Uterine smooth muscle cell (primary cell): ENCODE results near the gene LAGE3. TPM values are rescaled to one million over a fixed set of nuclear protein-coding genes. Genes with fewer than 3 reads are reported as not detected.

Experiments used
- total RNA-seq: library from RNA; depleted of rRNA; stranded (reverse); fragments of >200 nt; gene quantifications from 2 replicates; pipeline ENCODE4 v1.2.3, GENCODE V29; 2014

LAGE3 gene
- total RNA-seq = 11.4 and 25.7 TPM in 2 replicates

GRCh38 chrX:154478728-154479622, at the start of gene LAGE3:
TSS of gene LAGE3 (minus strand) at chrX:154479281. CDS start at chrX:154478915, 366 bp downstream.

GRCh38 chrX:154515966-154516655, 37.0 kb upstream of the LAGE3 start, which contains the start of gene FAM3A:
TSS of gene FAM3A (minus strand) at chrX:154516232. CDS start at chrX:154515772, 460 bp downstream.

GRCh38 chrX:154490414-154491083, 11.5 kb upstream of the LAGE3 start, which contains the start of gene SLC10A3:
TSS of gene SLC10A3 (minus strand) at chrX:154490629. CDS start at chrX:154488940, 1,689 bp downstream.

GRCh38 chrX:154486396-154487207, 7.5 kb upstream of the LAGE3 start, which contains the start of gene UBL4A:
TSS of gene UBL4A (minus strand) at chrX:154486615. CDS start at chrX:154486584, 31 bp downstream.

GRCh38 chrX:154458116-154458953, 20.7 kb downstream of the LAGE3 start, which contains the start of gene PLXNA3:
TSS of gene PLXNA3 (plus strand) at chrX:154458281. CDS start at chrX:154460184, 1,903 bp downstream.

GRCh38 chrX:154443992-154444754, 34.9 kb downstream of the LAGE3 start, which contains the start of gene FAM50A:
TSS of gene FAM50A (plus strand) at chrX:154444141. CDS start at chrX:154444236, 95 bp downstream.

GRCh38 chrX:154436983-154437752, 41.9 kb downstream of the LAGE3 start, which contains the start of gene GDI1:
TSS of gene GDI1 (plus strand) at chrX:154437154. CDS start at chrX:154437255, 101 bp downstream.

GRCh38 chrX:154428176-154429171, 50.6 kb downstream of the LAGE3 start, which contains the start of gene ATP6AP1:
TSS of gene ATP6AP1 (plus strand) at chrX:154428677. CDS start at chrX:154428693, 16 bp downstream.

Other genes starting within 250 kb of the LAGE3 start
- not detected in 2 replicates for gene OPN1MW3, start 221.7 kb downstream of the LAGE3 start, total RNA-seq
- gene TEX28, start 184.2 kb downstream of the LAGE3 start, total RNA-seq = not detected in 2 replicates
- gene TKTL1, start 183.5 kb downstream of the LAGE3 start, total RNA-seq = not detected in 2 replicates
- gene FLNA, start 104.6 kb downstream of the LAGE3 start, total RNA-seq = 2,419 and 3,747 TPM in 2 replicates
- gene EMD, start 100.0 kb downstream of the LAGE3 start, total RNA-seq = 17.1 and 20.6 TPM in 2 replicates
- gene RPL10, start 80.9 kb downstream of the LAGE3 start, total RNA-seq = 2,853 and 3,007 TPM in 2 replicates
- gene DNASE1L1, start 70.0 kb downstream of the LAGE3 start, total RNA-seq = 31.5 and 54.7 TPM in 2 replicates
- gene TAFAZZIN, start 67.7 kb downstream of the LAGE3 start, total RNA-seq = 16.3 and 19.1 TPM in 2 replicates
- 58.3 and 72.5 TPM in 2 replicates for gene ATP6AP1, start 50.6 kb downstream of the LAGE3 start, total RNA-seq
- 110 and 115 TPM in 2 replicates for gene GDI1, start 42.1 kb downstream of the LAGE3 start, total RNA-seq
- gene FAM50A, start 35.1 kb downstream of the LAGE3 start, total RNA-seq = 89.5 and 112 TPM in 2 replicates
- 19.2 and 26.2 TPM in 2 replicates for gene PLXNA3, start 21.0 kb downstream of the LAGE3 start, total RNA-seq
- 41.7 and 59.2 TPM in 2 replicates for gene UBL4A, start 7.3 kb upstream of the LAGE3 start, total RNA-seq
- gene SLC10A3, start 11.3 kb upstream of the LAGE3 start, total RNA-seq = 15.9 and 17.5 TPM in 2 replicates
- gene FAM3A, start 37.0 kb upstream of the LAGE3 start, total RNA-seq = 32.4 TPM in 2 replicates
- 62.4 and 81.9 TPM in 2 replicates for gene G6PD, start 67.6 kb upstream of the LAGE3 start, total RNA-seq
- gene IKBKG, start 68.3 kb upstream of the LAGE3 start, total RNA-seq = 17.5 and 18.7 TPM in 2 replicates
- gene CTAG1A, start 105.9 kb upstream of the LAGE3 start, total RNA-seq = not detected in 2 replicates
- gene CTAG1B, start 140.0 kb upstream of the LAGE3 start, total RNA-seq = not detected in 2 replicates
- gene CTAG2, start 174.3 kb upstream of the LAGE3 start, total RNA-seq = not detected in 2 replicates